HG02943 (cell line): Measurements from ENCODE around the gene LYST.

Experiments
- ATAC-seq: cut with Tn5 transposase; IDR thresholded peaks from one replicate; pipeline ENCODE4 v1.9.1; 2021; ENCODE audit warnings: mild to moderate bottlenecking, low read depth, moderate library complexity; ENCODE audit not compliant: unreplicated experiment

Gene LYST

GRCh38 chr1:235724730-235725129, 142.0 kb downstream of the LYST start:
- ATAC-seq = no peak

GRCh38 chr1:235722858-235723257, 143.8 kb downstream of the LYST start:
- ATAC-seq = no peak

DNA sequence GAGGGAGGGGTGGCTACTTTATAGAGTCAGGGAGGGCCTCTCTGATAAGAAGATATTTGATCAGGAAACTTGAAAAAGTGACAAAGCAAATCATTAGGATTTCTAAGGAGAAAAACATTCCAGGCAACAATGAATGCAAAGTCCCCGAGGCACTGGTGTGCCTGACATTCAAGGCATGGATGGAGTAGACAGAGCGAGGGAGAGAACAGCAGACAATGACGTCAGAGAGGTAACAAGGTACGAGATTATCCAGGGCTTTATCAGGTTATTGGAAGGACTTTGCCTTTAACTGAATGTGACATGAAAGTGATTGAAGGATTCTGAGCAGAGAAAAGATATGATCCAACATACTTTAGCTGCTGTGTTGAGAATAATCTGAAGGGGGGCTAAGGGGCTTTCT, 144.7 kb downstream of the LYST start:
- no peak for ATAC-seq

DNA sequence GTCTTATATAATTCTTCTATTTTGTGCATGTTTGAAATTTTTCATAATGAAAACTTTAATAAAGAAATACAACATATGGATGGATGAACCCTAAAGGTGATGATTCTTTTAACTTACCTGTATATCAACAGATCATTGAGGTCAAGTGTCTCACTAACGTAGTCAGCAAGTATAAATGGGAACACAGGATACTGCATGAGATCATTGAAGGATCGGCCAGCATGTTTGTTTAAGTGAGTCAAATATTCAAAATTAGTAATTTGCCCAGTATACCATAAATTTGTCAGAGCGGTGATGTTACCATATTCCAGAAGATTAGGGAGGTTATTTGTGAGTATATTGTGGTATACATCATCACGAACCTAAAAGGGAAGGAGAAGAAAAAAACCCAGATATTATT, 146.2 kb downstream of the LYST start:
- ATAC-seq = no peak

DNA sequence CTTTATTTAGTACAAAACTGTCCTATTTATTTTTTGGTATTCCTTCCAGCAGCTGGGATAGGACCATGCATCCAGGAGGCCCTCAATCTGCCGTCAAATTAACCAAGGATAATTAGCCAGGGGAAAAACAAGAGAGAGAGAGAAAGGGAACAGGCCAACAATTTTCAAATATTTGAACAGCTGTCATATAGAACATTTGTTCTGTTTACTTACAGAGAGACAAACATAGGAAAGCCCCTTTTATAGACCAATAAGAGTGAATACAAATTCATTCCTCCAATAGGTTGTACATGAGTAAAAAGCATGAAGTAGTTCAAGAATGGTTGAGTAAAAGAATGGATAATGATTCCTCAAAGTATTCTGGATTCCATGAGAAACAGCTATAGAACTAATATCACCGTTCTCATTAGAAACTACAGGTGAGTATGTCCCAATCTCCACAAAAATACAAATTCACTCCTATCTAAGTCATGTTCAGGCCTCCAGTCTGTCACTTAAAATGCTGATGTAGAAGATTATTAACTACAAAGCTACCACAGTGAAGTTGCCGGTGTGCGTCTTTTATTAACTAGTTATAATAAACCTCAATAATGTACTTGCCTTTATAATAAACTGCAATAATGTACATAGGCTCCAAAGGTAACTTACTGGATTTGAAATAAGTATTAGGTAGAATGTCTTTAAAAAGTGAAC, 152.4 kb downstream of the LYST start:
- no peak for ATAC-seq

DNA sequence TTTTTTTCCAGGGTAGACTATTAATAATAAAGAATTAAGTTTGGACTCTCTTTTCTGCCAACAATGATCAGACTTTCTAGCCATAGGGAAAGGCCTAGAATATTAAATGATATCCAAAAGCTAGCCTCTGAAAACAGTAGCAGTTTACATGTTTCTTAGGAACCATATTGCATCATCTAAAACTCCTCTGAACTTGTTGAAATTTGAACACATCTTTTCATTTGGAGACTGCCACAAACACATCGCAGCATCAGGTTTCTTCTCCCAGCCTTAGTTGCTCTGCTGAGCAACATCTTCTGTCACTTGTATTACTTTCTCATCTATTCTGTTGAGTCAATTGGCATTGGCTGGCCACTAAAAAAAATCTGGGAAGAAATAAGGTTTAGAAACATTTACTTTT, 153.9 kb downstream of the LYST start:
- no peak for ATAC-seq

- no peak for ATAC-seq
These were observed 156.0 kb downstream of the LYST start for GRCh38 chr1:235710687-235711086.

DNA sequence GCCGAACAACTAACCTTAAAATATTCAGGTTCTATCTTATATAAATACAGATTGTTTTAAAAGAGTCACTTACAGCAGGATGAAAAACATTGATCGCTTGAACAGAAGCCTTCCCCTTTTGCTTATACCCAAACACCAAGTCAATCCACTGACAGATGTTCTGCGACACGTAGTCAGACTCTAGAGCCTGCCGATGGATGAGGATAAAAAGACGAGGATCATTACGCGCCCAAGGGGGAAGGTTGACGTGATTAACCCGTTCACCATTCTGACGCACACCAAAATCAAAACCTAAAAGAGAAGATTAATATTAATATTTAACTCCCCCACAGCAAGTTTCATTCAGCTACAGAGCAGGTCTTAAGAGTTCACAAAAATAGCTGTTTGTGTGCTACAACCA, 157.7 kb downstream of the LYST start:
- no peak for ATAC-seq

DNA sequence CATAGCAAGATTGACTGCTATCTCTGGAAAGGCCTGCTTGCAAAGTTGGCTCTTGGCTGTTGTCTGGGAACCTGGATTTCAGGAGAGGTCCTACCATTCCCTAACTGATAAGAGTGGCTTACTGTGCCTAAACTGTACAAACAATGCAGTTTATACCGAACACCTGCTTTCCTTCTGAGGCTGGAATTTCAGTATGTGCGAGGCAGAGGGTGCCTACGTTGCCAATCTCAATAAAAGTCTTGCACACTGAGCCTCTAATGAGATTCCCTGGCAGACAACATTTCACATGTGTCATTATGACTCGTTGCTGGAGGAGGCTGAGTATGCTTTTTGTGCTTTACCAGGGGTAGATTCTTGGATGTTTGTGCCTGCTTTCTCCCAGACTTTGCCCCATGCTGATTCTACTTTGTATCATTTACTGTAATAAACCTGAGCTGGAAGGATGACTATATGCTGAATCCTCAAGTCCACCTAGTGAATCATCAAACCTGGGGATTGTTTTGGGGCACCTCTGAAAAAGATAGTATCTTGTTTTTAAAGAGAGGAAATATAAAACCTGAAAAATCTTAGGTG, 158.2 kb downstream of the LYST start:
- no peak for ATAC-seq

DNA sequence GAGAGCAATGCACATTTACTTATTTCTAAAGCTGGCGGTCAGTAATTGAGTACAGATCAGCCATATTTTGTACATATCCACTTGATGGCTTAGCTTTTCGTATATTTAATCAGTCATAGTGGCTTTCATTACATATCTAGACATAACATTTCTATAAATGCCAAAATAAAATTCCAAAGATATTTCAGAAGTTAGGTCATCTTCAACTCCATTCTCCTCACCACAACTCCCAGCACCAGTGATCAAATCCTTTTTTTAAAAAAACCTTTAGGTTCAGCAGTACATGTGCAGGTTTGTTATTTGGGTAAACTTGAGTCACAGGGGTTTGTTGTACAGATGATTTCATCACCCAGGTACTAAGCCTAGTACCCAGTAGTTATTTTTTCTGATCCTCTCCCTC, 163.2 kb downstream of the LYST start:
- no peak for ATAC-seq

DNA sequence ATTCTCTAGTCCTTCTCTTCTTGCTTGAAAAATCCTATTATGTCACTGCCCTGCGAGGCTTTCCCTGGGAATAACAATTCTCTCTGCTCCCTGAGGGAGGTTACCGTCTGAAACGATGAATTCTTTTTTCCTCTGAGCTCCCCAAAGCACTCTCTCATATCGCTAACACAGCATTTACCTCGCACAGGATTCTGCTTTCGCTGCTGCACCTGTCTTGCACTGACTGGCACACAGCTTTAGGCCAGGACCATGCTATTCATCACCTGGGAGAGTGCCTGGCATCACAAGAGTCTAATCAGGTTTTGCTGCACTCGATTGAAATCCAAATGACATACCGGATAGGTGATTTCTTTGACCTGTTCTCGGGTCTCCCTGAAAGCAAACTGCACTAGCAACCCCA, 164.3 kb downstream of the LYST start:
- no peak for ATAC-seq

- no peak for ATAC-seq
These were observed 169.2 kb downstream of the LYST start for GRCh38 chr1:235697508-235697907.

DNA sequence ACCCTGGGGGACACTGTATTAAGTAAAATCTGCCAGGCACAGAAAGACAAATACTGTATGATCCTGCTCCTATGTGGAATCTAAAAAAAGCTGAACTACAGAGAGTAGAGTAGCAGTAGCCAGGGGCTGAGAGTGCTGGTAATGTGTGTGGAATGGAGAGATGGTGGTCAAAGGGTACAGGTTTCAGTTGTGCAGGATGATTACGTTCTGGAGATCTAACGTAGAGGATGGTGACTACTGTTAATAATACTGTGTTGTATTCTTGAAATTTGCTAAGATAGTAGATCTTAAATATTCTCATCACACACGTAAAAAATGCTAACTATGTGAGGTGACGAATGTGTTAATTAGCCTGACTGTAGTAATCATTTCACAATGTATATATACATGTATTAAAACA, 177.3 kb downstream of the LYST start:
- no peak for ATAC-seq

DNA sequence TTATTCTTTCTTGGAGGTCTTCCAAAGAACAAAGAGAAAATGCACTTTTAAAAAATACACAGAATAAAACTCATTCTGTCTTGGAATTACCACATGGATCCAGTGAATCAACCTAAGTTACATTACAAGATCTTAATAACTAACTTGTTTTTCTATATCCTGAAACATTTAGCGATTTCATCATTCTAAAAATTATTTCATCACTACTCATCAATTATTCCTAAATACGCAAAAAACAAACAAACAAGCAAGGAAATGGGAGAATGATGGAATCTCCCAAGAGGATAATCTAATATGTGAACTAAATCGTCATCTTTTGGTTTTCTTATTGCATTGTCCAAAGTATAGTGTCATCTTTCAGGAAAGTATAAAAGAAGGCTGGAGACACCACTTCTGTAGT, 178.6 kb downstream of the LYST start:
- ATAC-seq = no peak

GRCh38 chr1:235683653-235684052, 183.1 kb downstream of the LYST start:
- ATAC-seq = no peak

GRCh38 chr1:235682216-235682615, 184.5 kb downstream of the LYST start:
- no peak for ATAC-seq

DNA sequence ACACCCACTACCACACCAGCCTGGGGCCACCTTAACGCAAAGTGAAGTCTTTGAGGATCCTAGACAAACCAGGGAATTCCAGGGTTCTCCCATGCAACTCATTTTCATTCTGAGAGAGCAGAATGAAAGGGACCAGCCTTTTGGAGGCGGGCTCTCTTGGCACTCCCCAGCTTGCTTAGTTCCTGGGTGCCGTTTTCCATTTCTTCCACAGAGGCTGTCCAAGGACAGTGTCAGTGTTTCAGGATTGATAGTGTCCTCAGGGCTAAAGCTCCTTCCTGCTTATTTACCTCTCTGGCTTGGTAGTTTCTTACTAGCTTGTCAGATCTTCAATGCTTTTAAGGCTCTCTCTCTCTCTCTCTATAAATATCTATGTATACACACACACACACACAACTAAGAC, 187.1 kb downstream of the LYST start:
- ATAC-seq = no peak

DNA sequence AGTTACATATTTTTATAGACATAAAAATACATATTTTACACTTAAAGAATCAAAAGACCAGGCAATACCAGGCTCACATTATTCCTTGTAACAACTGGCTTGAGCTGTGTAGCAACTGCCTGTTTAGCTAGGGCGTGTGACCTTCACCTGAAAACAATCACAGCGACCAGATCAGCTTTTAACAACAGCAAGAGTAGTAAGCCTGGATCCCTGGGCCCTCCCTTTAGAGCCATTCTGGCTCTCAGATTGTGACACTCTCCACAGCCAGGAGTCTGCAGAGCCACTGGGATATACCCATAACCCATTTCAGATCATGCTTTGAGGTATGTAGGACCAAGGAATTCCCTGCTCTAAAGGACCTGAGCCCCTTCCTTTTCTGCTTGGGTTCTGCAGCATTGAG, 187.7 kb downstream of the LYST start:
- no peak for ATAC-seq

DNA sequence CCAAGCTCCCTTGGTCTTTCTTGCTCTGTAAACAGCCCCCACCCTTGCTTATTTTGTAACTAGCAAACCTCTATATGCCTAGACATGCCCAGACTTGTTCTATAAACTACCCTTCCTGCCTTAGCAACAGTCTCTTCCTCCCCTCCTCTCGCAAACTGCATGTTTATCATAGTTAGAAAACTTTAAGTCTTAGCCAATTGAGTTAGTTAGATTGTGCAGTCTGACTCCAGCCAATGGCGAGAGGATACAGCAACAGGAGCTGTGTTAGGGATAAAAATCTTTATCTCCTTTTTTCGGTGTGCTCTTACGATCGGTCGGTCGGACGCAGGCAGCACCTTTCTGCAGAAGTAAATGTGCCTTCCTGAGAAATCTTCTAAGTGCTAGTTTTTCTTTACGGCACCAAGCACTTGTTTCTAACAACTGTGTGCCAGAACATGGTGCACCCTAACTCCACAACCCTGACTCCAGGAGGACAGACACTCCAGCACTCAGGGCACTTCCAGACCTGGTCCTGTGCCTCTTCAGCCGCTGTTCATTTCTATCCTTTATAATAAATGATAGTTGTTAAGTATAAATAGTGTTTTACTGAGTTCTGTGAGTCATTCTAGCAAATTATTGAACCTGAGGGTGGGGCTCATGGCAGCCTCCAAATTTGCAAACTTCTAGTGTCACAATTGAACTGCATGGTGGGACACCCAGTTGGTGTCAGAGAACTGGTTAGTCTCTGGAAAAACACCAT, 191.4 kb downstream of the LYST start:
- no peak for ATAC-seq

DNA sequence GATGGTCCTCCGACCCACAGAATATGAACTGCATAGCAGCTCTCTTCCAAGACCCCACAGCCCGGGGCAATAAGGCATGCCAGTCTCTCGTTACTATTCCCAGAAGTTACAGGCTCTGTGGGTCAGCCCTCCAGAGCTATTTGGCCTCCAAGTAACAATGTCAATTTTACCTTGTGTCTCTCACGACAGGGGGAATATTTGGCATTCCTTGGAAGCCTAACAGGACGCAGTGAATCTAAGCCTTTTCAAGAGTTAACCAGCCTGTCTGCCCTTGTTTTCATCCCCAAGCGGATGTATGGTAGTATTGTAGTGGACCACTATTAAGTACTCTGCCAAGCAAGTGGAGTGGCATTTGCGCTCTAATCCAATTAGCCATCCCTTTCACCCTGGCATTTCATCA, 192.7 kb downstream of the LYST start:
- ATAC-seq = no peak

- ATAC-seq = no peak
These were observed 194.7 kb downstream of the LYST start for GRCh38 chr1:235671992-235672391.

- ATAC-seq = no peak
These were observed 196.4 kb downstream of the LYST start for GRCh38 chr1:235670157-235670776.
